ENCODE measurements around the gene RAMP3. TPM values are rescaled to one million over a fixed set of nuclear protein-coding genes. Genes with fewer than 3 reads are reported as not detected.
A peak's percentile ranks its signal among the peaks of the same experiment; 100 is the strongest.

The RAMP3 gene
- total RNA-seq, 4 donors from 2014 or later = 9.6 to 39.3 (median 33.2) TPM

GRCh38 chr7:45176886-45177731 is 19.5 kb downstream of the RAMP3 start:
- DNase-seq (peak in 1 of 2 donors; percentile 1), ATAC-seq (no peak)
- intact Hi-C loops (cut with DNase I; ENCODE audit: low total_unique reads) = no loop called here
- H3K4me3 ChIP-seq = no peak overlapping the region
- H3K4me1 ChIP-seq = no peaks in the 10 kb centered on the region
- no peaks in the 10 kb centered on the region for H3K9me3 ChIP-seq
- no peaks in the 10 kb centered on the region for H3K36me3 ChIP-seq
- H3K27me3 ChIP-seq = no peaks in the 10 kb centered on the region
- TF ChIP-seq, protein P1, sequence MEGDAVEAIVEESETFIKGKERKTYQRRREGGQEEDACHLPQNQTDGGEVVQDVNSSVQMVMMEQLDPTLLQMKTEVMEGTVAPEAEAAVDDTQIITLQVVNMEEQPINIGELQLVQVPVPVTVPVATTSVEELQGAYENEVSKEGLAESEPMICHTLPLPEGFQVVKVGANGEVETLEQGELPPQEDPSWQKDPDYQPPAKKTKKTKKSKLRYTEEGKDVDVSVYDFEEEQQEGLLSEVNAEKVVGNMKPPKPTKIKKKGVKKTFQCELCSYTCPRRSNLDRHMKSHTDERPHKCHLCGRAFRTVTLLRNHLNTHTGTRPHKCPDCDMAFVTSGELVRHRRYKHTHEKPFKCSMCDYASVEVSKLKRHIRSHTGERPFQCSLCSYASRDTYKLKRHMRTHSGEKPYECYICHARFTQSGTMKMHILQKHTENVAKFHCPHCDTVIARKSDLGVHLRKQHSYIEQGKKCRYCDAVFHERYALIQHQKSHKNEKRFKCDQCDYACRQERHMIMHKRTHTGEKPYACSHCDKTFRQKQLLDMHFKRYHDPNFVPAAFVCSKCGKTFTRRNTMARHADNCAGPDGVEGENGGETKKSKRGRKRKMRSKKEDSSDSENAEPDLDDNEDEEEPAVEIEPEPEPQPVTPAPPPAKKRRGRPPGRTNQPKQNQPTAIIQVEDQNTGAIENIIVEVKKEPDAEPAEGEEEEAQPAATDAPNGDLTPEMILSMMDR (IDR thresholded peaks at IDR 0.05 in 4 of 5, conservative IDR thresholded peaks at IDR 0.05 in 1 of 5) = no peak
- no peak for TF ChIP-seq POLR2A (IDR thresholded peaks at IDR 0.05)
- in situ Hi-C loops (cut with MboI; ENCODE audit: low sequenced_read_pairs in 4 of 4) = no loop called here
- no peak overlapping the region for H3K27ac ChIP-seq

- Histone ChIP-seq H3K4me1 (no peaks in the 10 kb centered on the region), H3K9me3 (no peaks in the 10 kb centered on the region), H3K36me3 (no peaks in the 10 kb centered on the region), H3K27me3 (no peaks in the 10 kb centered on the region), H3K4me3 (no peak overlapping the region), H3K27ac (no peak overlapping the region)
- no peak for DNase-seq
- TF ChIP-seq, protein P1 (IDR thresholded peaks at IDR 0.05 in 4 of 5, conservative IDR thresholded peaks at IDR 0.05 in 1 of 5) = no peak
- TF ChIP-seq POLR2A (IDR thresholded peaks at IDR 0.05) = no peak
- in situ Hi-C loops (cut with MboI; ENCODE audit: low sequenced_read_pairs in 4 of 4) (no loop called here), intact Hi-C loops (cut with DNase I; ENCODE audit: low total_unique reads) (no loop called here)
- no peak for ATAC-seq
Measured at GRCh38 chr7:45177801-45178200, 20.2 kb downstream of the RAMP3 start.

GRCh38 chr7:45178241-45179225 is 20.9 kb downstream of the RAMP3 start:
- in situ Hi-C loops (cut with MboI; ENCODE audit: low sequenced_read_pairs in 4 of 4) = no loop called here
- ATAC-seq = no peak
- no peak overlapping the region for H3K4me3 ChIP-seq

DNA sequence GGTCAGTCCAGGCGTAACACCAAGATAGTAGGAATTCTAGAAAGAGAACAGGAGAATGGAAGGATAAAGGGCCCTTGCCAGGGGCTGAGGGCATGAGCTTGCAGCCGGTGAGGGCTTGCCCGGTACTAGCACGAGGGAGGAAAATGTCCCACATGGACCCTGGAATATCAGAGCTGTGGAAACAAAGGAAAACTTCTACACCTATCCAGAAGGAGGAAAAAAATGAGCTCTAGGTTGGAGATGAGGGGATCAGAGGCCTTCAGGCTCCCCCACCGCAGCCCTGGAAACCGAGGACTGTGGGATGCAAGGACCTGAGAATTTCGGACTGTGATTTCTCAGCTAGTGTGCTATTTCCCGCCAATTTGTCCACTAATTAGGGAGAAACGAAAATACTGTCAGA is 22.1 kb downstream of the RAMP3 start:
- Histone ChIP-seq H3K36me3 (no peaks in the 10 kb centered on the region), H3K4me3 (no peak overlapping the region), H3K9me3 (no peaks in the 10 kb centered on the region), H3K4me1 (no peaks in the 10 kb centered on the region), H3K27ac (no peak overlapping the region), H3K27me3 (no peaks in the 10 kb centered on the region)
- intact Hi-C loops (cut with DNase I; ENCODE audit: low total_unique reads) (no loop called here), in situ Hi-C loops (cut with MboI; ENCODE audit: low sequenced_read_pairs in 4 of 4) (no loop called here)
- no peak for DNase-seq
- ATAC-seq = no peak
- TF ChIP-seq, protein P1 (IDR thresholded peaks at IDR 0.05 in 4 of 5, conservative IDR thresholded peaks at IDR 0.05 in 1 of 5) = no peak
- no peak for TF ChIP-seq POLR2A (IDR thresholded peaks at IDR 0.05)

More at GRCh38 chr7:45178241-45179225, 20.9 kb downstream of the RAMP3 start:
- Histone ChIP-seq H3K27me3 (no peaks in the 10 kb centered on the region), H3K27ac (no peak overlapping the region), H3K36me3 (no peaks in the 10 kb centered on the region), H3K4me1 (no peaks in the 10 kb centered on the region), H3K9me3 (no peaks in the 10 kb centered on the region)
- DNase-seq = peak in 1 of 2 donors; percentile 2
- no peak for TF ChIP-seq POLR2A (IDR thresholded peaks at IDR 0.05)
- intact Hi-C loops (cut with DNase I; ENCODE audit: low total_unique reads) = no loop called here
